ENCODE results near the gene RETREG1.
"Not testable (repeated sequence)": the region's sequence is repeated elsewhere in the genome, so short reads cannot be mapped to it uniquely, and the experiment has no call there.

RETREG1 gene

GRCh38 chr5:16648739-16649138, 31.9 kb upstream of the RETREG1 start:
- not testable (repeated sequence) for H3K9ac ChIP-seq (ENCODE audit: low read depth, low read length); H3K4me1 ChIP-seq (ENCODE audit: control insufficient read depth, insufficient read depth, low read length); H3K27me3 ChIP-seq (ENCODE audit: control insufficient read depth, insufficient read depth, low read length); H3K36me3 ChIP-seq (ENCODE audit: control insufficient read depth, insufficient read depth, low read length); H3K27ac ChIP-seq (ENCODE audit: low read depth, low read length); H3K4me3 ChIP-seq (ENCODE audit: low read depth, low read length); H3K9me3 ChIP-seq (ENCODE audit: control insufficient read depth, insufficient read depth, low read length)

- Histone ChIP-seq H3K4me3 (ENCODE audit: low read depth, low read length) (no peak overlapping the region), H3K9me3 (ENCODE audit: control insufficient read depth, insufficient read depth, low read length) (peaks cover 4% of the 10 kb centered on the region; the same call in 1 of the 2 replicates), H3K9ac (ENCODE audit: low read depth, low read length) (no peak overlapping the region), H3K27ac (ENCODE audit: low read depth, low read length) (no peak overlapping the region), H3K27me3 (ENCODE audit: control insufficient read depth, insufficient read depth, low read length) (no peaks in the 10 kb centered on the region), H3K36me3 (ENCODE audit: control insufficient read depth, insufficient read depth, low read length) (no peaks in the 10 kb centered on the region), H3K4me1 (ENCODE audit: control insufficient read depth, insufficient read depth, low read length) (no peaks in the 10 kb centered on the region)
Measured at GRCh38 chr5:16644301-16644889, 27.6 kb upstream of the RETREG1 start.

- Histone ChIP-seq H3K9ac (ENCODE audit: low read depth, low read length) (no peak overlapping the region), H3K27ac (ENCODE audit: low read depth, low read length) (no peak overlapping the region), H3K4me3 (ENCODE audit: low read depth, low read length) (no peak overlapping the region), H3K27me3 (ENCODE audit: control insufficient read depth, insufficient read depth, low read length) (no peaks in the 10 kb centered on the region), H3K4me1 (ENCODE audit: control insufficient read depth, insufficient read depth, low read length) (no peaks in the 10 kb centered on the region), H3K9me3 (ENCODE audit: control insufficient read depth, insufficient read depth, low read length) (peaks cover 3% of the 10 kb centered on the region; the same call in 1 of the 2 replicates), H3K36me3 (ENCODE audit: control insufficient read depth, insufficient read depth, low read length) (no peaks in the 10 kb centered on the region)
Measured at GRCh38 chr5:16642867-16643266, 26.1 kb upstream of the RETREG1 start.

- H3K4me3 ChIP-seq (ENCODE audit: low read depth, low read length), result no peak overlapping the region
- no peak overlapping the region for H3K27ac ChIP-seq (ENCODE audit: low read depth, low read length)
- H3K36me3 ChIP-seq (ENCODE audit: control insufficient read depth, insufficient read depth, low read length), result no peaks in the 10 kb centered on the region
- no peaks in the 10 kb centered on the region for H3K4me1 ChIP-seq (ENCODE audit: control insufficient read depth, insufficient read depth, low read length)
- H3K9ac ChIP-seq (ENCODE audit: low read depth, low read length), result no peak overlapping the region
- H3K27me3 ChIP-seq (ENCODE audit: control insufficient read depth, insufficient read depth, low read length), result no peaks in the 10 kb centered on the region
- peaks cover 3% of the 10 kb centered on the region; the same call in 1 of the 2 replicates for H3K9me3 ChIP-seq (ENCODE audit: control insufficient read depth, insufficient read depth, low read length)
Measured at GRCh38 chr5:16639206-16639605, 22.4 kb upstream of the RETREG1 start.

- Histone ChIP-seq H3K9me3 (ENCODE audit: control insufficient read depth, insufficient read depth, low read length) (no peaks in the 10 kb centered on the region), H3K4me3 (ENCODE audit: low read depth, low read length) (no peak overlapping the region), H3K4me1 (ENCODE audit: control insufficient read depth, insufficient read depth, low read length) (no peaks in the 10 kb centered on the region), H3K27me3 (ENCODE audit: control insufficient read depth, insufficient read depth, low read length) (no peaks in the 10 kb centered on the region), H3K9ac (ENCODE audit: low read depth, low read length) (no peak overlapping the region), H3K27ac (ENCODE audit: low read depth, low read length) (no peak overlapping the region), H3K36me3 (ENCODE audit: control insufficient read depth, insufficient read depth, low read length) (no peaks in the 10 kb centered on the region)
Measured at GRCh38 chr5:16628376-16628775, 11.6 kb upstream of the RETREG1 start.

- Histone ChIP-seq H3K4me1 (ENCODE audit: control insufficient read depth, insufficient read depth, low read length) (no peaks in the 10 kb centered on the region), H3K27me3 (ENCODE audit: control insufficient read depth, insufficient read depth, low read length) (no peaks in the 10 kb centered on the region), H3K27ac (ENCODE audit: low read depth, low read length) (no peak overlapping the region), H3K9ac (ENCODE audit: low read depth, low read length) (no peak overlapping the region), H3K36me3 (ENCODE audit: control insufficient read depth, insufficient read depth, low read length) (no peaks in the 10 kb centered on the region), H3K9me3 (ENCODE audit: control insufficient read depth, insufficient read depth, low read length) (no peaks in the 10 kb centered on the region), H3K4me3 (ENCODE audit: low read depth, low read length) (no peak overlapping the region)
Measured at GRCh38 chr5:16626696-16627264, 10.0 kb upstream of the RETREG1 start.

- H3K9ac ChIP-seq (ENCODE audit: low read depth, low read length), result no peak overlapping the region
Measured at GRCh38 chr5:16625096-16625495, 8.3 kb upstream of the RETREG1 start.

GRCh38 chr5:16619136-16619535, 2.3 kb upstream of the RETREG1 start:
- no peak overlapping the region for H3K27ac ChIP-seq (ENCODE audit: low read depth, low read length)
- H3K4me1 ChIP-seq (ENCODE audit: control insufficient read depth, insufficient read depth, low read length), result peaks cover 22% of the 10 kb centered on the region
- no peak overlapping the region for H3K9ac ChIP-seq (ENCODE audit: low read depth, low read length)
- H3K9me3 ChIP-seq (ENCODE audit: control insufficient read depth, insufficient read depth, low read length), result no peaks in the 10 kb centered on the region
- no peak overlapping the region for H3K4me3 ChIP-seq (ENCODE audit: low read depth, low read length)
- H3K36me3 ChIP-seq (ENCODE audit: control insufficient read depth, insufficient read depth, low read length), result no peaks in the 10 kb centered on the region
- peaks cover 44% of the 10 kb centered on the region for H3K27me3 ChIP-seq (ENCODE audit: control insufficient read depth, insufficient read depth, low read length)

More at GRCh38 chr5:16625096-16625495, 8.3 kb upstream of the RETREG1 start:
- H3K36me3 ChIP-seq (ENCODE audit: control insufficient read depth, insufficient read depth, low read length), result no peaks in the 10 kb centered on the region
- no peak overlapping the region for H3K4me3 ChIP-seq (ENCODE audit: low read depth, low read length)
- no peaks in the 10 kb centered on the region for H3K4me1 ChIP-seq (ENCODE audit: control insufficient read depth, insufficient read depth, low read length)
- no peak overlapping the region for H3K27ac ChIP-seq (ENCODE audit: low read depth, low read length)
- H3K27me3 ChIP-seq (ENCODE audit: control insufficient read depth, insufficient read depth, low read length), result no peaks in the 10 kb centered on the region
- no peaks in the 10 kb centered on the region for H3K9me3 ChIP-seq (ENCODE audit: control insufficient read depth, insufficient read depth, low read length)

GRCh38 chr5:16618138-16618897, 1.5 kb upstream of the RETREG1 start:
- Histone ChIP-seq H3K36me3 (ENCODE audit: control insufficient read depth, insufficient read depth, low read length) (no peaks in the 10 kb centered on the region), H3K4me3 (ENCODE audit: low read depth, low read length) (no peak overlapping the region), H3K27me3 (ENCODE audit: control insufficient read depth, insufficient read depth, low read length) (peaks cover 44% of the 10 kb centered on the region), H3K9me3 (ENCODE audit: control insufficient read depth, insufficient read depth, low read length) (no peaks in the 10 kb centered on the region), H3K27ac (ENCODE audit: low read depth, low read length) (no peak overlapping the region), H3K4me1 (ENCODE audit: control insufficient read depth, insufficient read depth, low read length) (peaks cover 22% of the 10 kb centered on the region), H3K9ac (ENCODE audit: low read depth, low read length) (no peak overlapping the region)

- no peaks in the 10 kb centered on the region for H3K9me3 ChIP-seq (ENCODE audit: control insufficient read depth, insufficient read depth, low read length)
- peaks cover 44% of the 10 kb centered on the region for H3K27me3 ChIP-seq (ENCODE audit: control insufficient read depth, insufficient read depth, low read length)
- H3K9ac ChIP-seq (ENCODE audit: low read depth, low read length), result 0 out of 2 replicates have a peak overlapping the region, but pooled peaks have one; percentile 36
- H3K36me3 ChIP-seq (ENCODE audit: control insufficient read depth, insufficient read depth, low read length), result no peaks in the 10 kb centered on the region
- H3K4me3 ChIP-seq (ENCODE audit: low read depth, low read length), result peak overlapping the region; percentile 73
- no peak overlapping the region for H3K27ac ChIP-seq (ENCODE audit: low read depth, low read length)
- peaks cover 22% of the 10 kb centered on the region for H3K4me1 ChIP-seq (ENCODE audit: control insufficient read depth, insufficient read depth, low read length)
Measured at GRCh38 chr5:16617274-16617968, 624 bp upstream of the RETREG1 start.
